ENCODE results near the gene RPS6KC1. TPM values are rescaled to one million over a fixed set of nuclear protein-coding genes. Genes with fewer than 3 reads are reported as not detected.

The RPS6KC1 gene
- total and polyA plus RNA-seq, 9 of the 15 experiments (the other 6 are each of a cell fraction or from before 2014, with no cell fraction given), result 4.3 to 34.6 (median 20.9) TPM

- no TSS peak for BruUV-seq (replicated peaks)
- FAIRE-seq (no peak), ATAC-seq (no peak), DNase-seq (ENCODE audit: extremely low read depth in 1 of 4, low spot score in 3 of 4) (no peak)
- H3K79me2 ChIP-seq (ENCODE audit: control insufficient read depth, insufficient read depth, low read length), result peaks cover 35% of the 10 kb centered on the region
- ChIA-PET CTCF (ENCODE audit: low intra/inter-chr PET ratio) (no interaction called here), POLR2A (no interaction called here)
- intact Hi-C loops (cut with micrococcal nuclease), result loop anchor here (5.0 kb wide), 3 partner anchors 119 to 999 kb away; no protein-coding TSS in a partner anchor
- H3K27ac ChIP-seq (ENCODE audit: extremely low read depth, low read depth, low read length), result no peak overlapping the region; the same call in 1 of the 3 replicates
- H3K27me3 ChIP-seq (ENCODE audit: control insufficient read depth in 2 of 2, insufficient read depth in 2 of 2, low read length in 2 of 2), result no peaks in the 10 kb centered on the region
- 88% methylated on average over 3 of the region's 3 CpGs for WGBS (ENCODE audit: insufficient coverage, low coverage, missing lambda C conversion rate)
- H4K20me1 ChIP-seq (replicated peaks; ENCODE audit: control insufficient read depth, insufficient read depth, low read length), result no peaks in the 10 kb centered on the region
- in situ Hi-C loops (cut with MboI), result no loop called here
- H3K4me3 ChIP-seq, result no peak overlapping the region
- H3K9me1 ChIP-seq (ENCODE audit: control insufficient read depth, insufficient read depth, low read length), result no peaks in the 10 kb centered on the region
- no peak overlapping the region for H3K4me2 ChIP-seq (ENCODE audit: insufficient read depth, low read length)
- H2AFZ ChIP-seq (ENCODE audit: low read depth, low read length), result no peak overlapping the region
- H3K9ac ChIP-seq (ENCODE audit: insufficient read depth in 1 of 2, low read depth in 2 of 2, low read length in 2 of 2), result 0 out of 4 replicates have a peak overlapping the region, but pooled peaks of 1 of the 2 experiments have one; percentile 32
- peaks cover 14% of the 10 kb centered on the region for H3K36me3 ChIP-seq (ENCODE audit: control insufficient read depth, insufficient read depth, low read length)
- peaks cover 0 to 31% of the 10 kb centered on the region in 2 experiments; a peak in 4 of 5 replicates for H3K4me1 ChIP-seq (replicated peaks in 1 of 2; ENCODE audit: control insufficient read depth in 2 of 2, insufficient read depth in 2 of 2, low read length in 2 of 2)
- no peaks in the 10 kb centered on the region; the same call in 1 of the 2 replicates for H3K9me3 ChIP-seq (replicated peaks; ENCODE audit: control insufficient read depth, insufficient read depth, low read depth, low read length)
- no peak for TF ChIP-seq USF2 (CRISPR knock-in tag; IDR thresholded peaks at IDR 0.05)
- TF ChIP-seq HBP1 (CRISPR knock-in tag; IDR thresholded peaks at IDR 0.05), result no peak
- no peak for TF ChIP-seq POLR3G (IDR thresholded peaks at IDR 0.05; ENCODE audit: extremely low read depth, insufficient read length, insufficient replicate concordance)
- no peak for TF ChIP-seq PRPF4 (IDR thresholded peaks at IDR 0.05; ENCODE audit: insufficient read depth, low read depth, low read length, poor library complexity, severe bottlenecking)
- TF ChIP-seq ZMIZ1 (IDR thresholded peaks at IDR 0.05; ENCODE audit: low read depth in 2 of 2, low read length in 2 of 2), result no peak
- TF ChIP-seq, protein P1, sequence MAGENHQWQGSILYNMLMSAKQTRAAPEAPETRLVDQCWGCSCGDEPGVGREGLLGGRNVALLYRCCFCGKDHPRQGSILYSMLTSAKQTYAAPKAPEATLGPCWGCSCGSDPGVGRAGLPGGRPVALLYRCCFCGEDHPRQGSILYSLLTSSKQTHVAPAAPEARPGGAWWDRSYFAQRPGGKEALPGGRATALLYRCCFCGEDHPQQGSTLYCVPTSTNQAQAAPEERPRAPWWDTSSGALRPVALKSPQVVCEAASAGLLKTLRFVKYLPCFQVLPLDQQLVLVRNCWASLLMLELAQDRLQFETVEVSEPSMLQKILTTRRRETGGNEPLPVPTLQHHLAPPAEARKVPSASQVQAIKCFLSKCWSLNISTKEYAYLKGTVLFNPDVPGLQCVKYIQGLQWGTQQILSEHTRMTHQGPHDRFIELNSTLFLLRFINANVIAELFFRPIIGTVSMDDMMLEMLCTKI (IDR thresholded peaks at IDR 0.05; ENCODE audit: partially characterized antibody), result no peak
- 0 out of 2 replicates have a peak, but pooled peaks have one; percentile 2 for TF ChIP-seq FOSL1 (tag; conservative IDR thresholded peaks at IDR 0.05)
- TF ChIP-seq SRF (CRISPR knock-in tag; IDR thresholded peaks at IDR 0.05), result no peak
- no peak for TF ChIP-seq CSDE1 (IDR thresholded peaks at IDR 0.05)
- no peak for TF ChIP-seq MYBL2 (IDR thresholded peaks at IDR 0.05; ENCODE audit: low read depth)
- TF ChIP-seq MYBL2 (CRISPR knock-in tag; IDR thresholded peaks at IDR 0.05; ENCODE audit: borderline replicate concordance), result no peak
- 0 out of 2 replicates have a peak, but pooled peaks have one; percentile 25 for TF ChIP-seq SP1 (CRISPR knock-in tag; IDR thresholded peaks at IDR 0.05)
- TF ChIP-seq, protein P2, sequence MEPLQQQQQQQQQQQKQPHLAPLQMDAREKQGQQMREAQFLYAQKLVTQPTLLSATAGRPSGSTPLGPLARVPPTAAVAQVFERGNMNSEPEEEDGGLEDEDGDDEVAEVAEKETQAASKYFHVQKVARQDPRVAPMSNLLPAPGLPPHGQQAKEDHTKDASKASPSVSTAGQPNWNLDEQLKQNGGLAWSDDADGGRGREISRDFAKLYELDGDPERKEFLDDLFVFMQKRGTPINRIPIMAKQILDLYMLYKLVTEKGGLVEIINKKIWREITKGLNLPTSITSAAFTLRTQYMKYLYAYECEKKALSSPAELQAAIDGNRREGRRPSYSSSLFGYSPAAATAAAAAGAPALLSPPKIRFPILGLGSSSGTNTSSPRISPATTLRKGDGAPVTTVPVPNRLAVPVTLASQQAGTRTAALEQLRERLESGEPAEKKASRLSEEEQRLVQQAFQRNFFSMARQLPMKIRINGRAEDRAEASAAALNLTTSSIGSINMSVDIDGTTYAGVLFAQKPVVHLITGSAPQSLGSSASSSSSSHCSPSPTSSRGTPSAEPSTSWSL (CRISPR knock-in tag; IDR thresholded peaks at IDR 0.05; ENCODE audit: borderline replicate concordance), result no peak
Observed at GRCh38 chr1:213123087-213123486, 72.0 kb downstream of the RPS6KC1 start.

Measured in K562 (cell line).